Panc1 (cell line): ENCODE results near the gene SNED1.

ENCODE experiments used
- CTCF ChIP-seq: fragments of 450-650 bp; IDR thresholded peaks from 2 replicates; pipeline ENCODE4 v1.5.1; 2017; ENCODE audit warnings: mild to moderate bottlenecking
- POLR2AphosphoS5 ChIP-seq: IDR thresholded peaks from 2 replicates; pipeline ENCODE4 v1.6.1; 2012; ENCODE audit warnings: mild to moderate bottlenecking, low read depth, low read length, moderate library complexity

- TF ChIP-seq CTCF (no peak), POLR2AphosphoS5 (no peak)
Measured at GRCh38 chr2:241036397-241036963, 38.1 kb downstream of the SNED1 start.
